OCI-LY7 (cell line): Measurements from ENCODE around the gene CSF1.
"Not testable (repeated sequence)": the region's sequence is repeated elsewhere in the genome, so short reads cannot be mapped to it uniquely, and the experiment has no call there.

ENCODE experiments used
- CTCF ChIP-seq: fragments of 200-600 bp; sonication (generic); conservative IDR thresholded peaks from 2 replicates; pipeline ENCODE4 v1.5.1; 2014; ENCODE audit warnings: mild to moderate bottlenecking, antibody characterized with exemption, low read length, moderate library complexity, mixed read lengths
- EZH2phosphoT487 ChIP-seq: fragments of 200-600 bp; sonication (generic); IDR thresholded peaks from 2 replicates; pipeline ENCODE4 v1.6.1; 2018; ENCODE audit warnings: low read depth, borderline replicate concordance, mild to moderate bottlenecking, mixed run types, antibody characterized with exemption, low read length, moderate library complexity, mixed read lengths

GRCh38 chr1:109951501-109951900, 40.9 kb downstream of the CSF1 start:
- TF ChIP-seq CTCF, EZH2phosphoT487: not testable (repeated sequence)
